Hematopoietic multipotent progenitor cell (in vitro differentiated cells): ENCODE results near the gene DNAAF5. TPM values are rescaled to one million over a fixed set of nuclear protein-coding genes. Genes with fewer than 3 reads are reported as not detected.
"Not testable (repeated sequence)": the region's sequence is repeated elsewhere in the genome, so short reads cannot be mapped to it uniquely, and the experiment has no call there.

Experiments used
- DNase-seq, 3 donors: peaks; one replicate each; pipeline ENCODE4 v3.0.0-alpha.2; 2011 to 2015; ENCODE audit warnings: low read depth in 2 of 3, low spot score in 2 of 3
- total RNA-seq: library from RNA; depleted of rRNA; stranded (reverse); fragments of >200 nt; gene quantifications from one replicate; pipeline ENCODE4 v1.2.3, GENCODE V29; 2012

The DNAAF5 gene
- total RNA-seq, 1 donor = 46.0 TPM

DNA sequence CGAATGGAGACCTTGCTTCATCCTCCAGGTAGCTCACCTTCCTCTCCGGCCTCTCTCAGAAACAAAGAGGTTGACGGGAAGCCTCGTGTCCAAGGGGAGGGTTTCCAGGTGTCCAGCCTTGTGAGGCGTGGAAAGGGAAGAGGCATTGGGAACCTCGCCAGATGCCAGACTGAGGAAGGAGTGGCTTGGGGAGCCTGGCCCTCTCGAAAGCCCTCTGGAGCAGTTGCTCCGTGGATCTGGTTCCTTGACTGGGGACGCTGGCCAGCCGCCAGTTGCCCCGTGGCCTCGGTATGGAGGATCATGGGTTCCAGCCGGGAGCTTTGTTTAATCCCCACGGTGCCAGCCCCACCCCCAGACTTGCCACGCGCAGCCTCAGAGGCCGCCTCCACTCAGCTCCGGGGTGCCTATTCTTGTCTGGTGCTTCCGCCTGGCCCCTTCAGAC is 75.5 kb downstream of the DNAAF5 start:
- DNase-seq = no peak

DNA sequence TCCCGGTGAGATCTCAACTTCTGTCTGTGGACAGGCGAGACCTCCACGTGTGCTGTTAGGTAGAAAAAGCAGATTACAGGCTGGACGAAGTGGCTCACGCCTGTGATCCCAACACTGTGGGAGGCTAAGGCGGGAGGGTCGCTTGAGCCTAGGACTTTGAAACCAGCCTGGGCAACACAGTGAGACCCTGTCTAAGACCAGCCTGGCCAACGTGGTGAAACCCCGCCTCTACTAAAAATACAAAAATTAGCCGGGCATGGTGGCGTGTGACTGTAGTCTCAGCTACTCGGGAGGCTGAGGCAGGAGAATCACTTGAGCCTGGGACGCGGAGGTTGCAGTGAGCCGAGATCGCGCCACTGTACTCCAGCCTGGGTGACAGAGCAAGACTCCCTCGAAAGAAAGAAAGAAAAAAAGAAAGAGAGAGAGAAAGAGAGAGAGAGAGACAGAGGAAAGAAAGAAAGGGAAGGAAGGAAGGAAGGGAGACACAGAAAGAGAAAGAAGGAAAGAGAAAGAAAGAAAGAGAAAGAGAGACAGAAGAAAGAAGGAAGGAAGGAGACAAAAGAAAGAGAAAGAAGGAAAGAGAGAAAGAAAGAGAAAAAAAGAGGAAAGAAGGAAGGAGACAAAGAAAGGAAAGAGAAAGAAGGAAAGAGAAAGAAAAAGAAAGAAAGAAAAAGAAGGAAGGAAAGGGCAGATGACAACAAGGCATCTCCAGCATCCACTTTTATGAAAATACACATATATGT is 76.2 kb downstream of the DNAAF5 start:
- DNase-seq = no peak

DNA sequence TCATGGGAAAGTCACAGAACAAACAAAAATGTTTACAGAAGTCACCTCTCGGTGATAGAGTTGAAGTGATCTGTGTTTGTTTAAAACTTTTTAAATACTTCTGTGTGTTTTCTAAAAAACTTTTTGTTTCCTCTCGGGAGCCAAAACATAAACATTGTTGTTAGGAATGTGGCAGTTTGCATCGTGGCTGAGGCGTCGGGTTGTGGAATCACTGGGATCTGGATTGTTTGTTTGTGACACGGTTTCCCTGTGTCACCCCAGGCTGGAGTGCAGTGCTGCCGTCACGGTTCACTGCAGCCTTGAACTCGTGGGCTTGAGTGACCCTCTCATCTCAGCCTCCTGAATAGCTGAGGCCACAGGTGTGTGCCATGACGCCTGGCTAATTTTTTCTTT is 76.7 kb downstream of the DNAAF5 start:
- no peak for DNase-seq

DNA sequence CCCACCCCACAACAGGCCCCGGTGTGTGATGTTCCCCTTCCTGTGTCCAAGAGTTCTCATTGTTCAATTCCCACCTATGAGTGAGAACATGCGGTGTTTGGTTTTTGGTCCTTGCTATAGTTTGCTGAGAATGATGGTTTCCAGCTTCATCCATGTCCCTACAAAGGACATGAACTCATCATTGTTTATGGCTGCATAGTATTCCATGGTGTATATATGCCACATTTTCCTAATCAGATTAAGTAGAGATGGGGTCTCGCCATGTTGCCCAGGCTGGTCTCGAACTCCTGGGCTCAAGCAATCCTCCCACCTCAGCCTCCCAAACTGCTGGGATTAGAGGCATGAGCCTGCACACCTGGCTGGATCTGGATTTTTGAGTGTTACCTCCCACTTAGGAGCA is 77.3 kb downstream of the DNAAF5 start:
- DNase-seq = not testable (repeated sequence)

DNA sequence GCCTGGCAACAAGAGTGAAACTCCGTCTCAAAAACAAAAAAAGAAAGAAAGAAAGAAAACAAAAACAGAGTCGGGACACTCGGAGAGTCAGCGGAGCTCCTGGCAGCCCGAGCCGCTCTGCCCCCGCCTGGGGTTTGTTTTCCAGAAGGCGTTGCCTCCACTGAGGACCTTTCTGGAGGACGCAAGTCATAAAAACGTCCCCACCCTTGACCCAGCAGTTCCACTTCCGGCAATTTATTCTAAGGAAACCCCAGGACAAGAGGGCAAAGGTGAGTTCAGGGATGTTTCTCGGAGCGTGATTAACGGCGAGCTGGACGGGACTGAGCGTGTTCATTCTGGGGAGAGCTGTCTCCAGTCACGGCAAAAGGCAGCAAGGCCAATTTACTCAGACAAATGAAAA is 78.8 kb downstream of the DNAAF5 start:
- no peak for DNase-seq

DNA sequence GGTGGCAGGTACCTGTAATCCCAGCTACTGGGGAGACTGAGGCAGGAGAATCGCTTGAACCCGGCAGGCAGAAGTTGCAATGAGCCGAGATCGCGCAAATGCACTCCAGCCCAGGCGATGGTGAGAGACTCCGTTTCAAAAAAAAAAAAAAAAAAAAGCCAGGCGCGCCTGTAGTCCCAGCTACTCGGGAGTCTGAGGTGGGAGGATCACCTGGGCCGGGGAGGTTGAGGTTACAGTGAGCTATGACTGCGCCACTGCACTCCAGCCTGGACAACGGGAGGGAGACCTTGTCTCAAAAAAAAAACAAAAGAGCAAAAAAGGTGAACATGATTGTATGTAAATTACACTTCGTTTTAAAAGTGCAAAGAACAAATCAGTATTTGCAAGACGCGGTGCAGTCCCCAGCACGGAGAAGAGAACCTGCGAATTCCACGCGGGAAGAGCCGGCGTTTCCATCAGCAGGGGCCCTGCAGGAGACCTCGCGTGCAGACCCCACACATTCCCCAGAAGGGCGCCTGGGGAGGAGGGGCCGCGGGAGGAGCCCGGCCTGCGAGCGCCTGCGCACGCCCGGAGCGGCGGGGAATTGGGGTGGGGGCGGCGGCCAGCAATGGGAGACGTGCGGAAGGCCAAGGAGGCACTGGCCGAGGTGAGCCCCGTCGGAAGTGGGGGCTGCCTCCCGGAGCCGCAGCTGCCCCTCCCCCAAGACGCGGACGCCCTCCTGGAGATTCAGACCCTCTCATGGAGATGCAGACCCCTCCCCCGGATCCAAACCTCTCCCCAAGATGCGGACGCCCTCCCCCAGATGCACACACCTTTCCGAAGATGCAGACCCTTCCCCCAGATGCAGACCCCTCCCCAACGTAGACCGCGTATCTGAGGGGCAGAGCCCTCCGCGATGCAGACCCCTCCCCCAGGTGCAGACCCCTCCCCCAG is 89.1 kb downstream of the DNAAF5 start:
- no peak for DNase-seq

DNA sequence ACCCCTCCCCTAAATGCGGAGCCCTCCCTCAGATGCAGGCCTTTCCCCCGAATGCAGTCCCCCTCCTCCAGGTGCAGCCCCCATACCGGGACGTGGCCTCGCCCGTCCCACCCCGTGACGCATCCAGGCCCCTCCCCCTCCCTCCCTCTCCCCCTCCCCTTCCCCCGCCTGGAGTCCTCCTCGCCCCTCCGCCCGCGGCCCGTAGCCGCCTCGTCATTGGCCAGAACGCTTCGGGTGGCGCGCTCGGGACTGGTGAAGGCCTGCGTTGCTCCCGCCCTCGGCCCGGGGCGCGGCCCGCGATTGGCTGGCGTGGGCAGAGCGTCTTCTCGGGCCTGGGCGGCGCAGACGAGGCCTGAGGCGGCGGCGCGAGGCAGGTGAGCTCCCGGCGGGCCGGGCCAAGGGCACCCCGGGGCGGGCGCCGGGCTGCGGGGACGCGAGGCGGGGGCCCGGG is 89.8 kb downstream of the DNAAF5 start:
- peak; percentile 87 to 98 (median 97) for DNase-seq

DNA sequence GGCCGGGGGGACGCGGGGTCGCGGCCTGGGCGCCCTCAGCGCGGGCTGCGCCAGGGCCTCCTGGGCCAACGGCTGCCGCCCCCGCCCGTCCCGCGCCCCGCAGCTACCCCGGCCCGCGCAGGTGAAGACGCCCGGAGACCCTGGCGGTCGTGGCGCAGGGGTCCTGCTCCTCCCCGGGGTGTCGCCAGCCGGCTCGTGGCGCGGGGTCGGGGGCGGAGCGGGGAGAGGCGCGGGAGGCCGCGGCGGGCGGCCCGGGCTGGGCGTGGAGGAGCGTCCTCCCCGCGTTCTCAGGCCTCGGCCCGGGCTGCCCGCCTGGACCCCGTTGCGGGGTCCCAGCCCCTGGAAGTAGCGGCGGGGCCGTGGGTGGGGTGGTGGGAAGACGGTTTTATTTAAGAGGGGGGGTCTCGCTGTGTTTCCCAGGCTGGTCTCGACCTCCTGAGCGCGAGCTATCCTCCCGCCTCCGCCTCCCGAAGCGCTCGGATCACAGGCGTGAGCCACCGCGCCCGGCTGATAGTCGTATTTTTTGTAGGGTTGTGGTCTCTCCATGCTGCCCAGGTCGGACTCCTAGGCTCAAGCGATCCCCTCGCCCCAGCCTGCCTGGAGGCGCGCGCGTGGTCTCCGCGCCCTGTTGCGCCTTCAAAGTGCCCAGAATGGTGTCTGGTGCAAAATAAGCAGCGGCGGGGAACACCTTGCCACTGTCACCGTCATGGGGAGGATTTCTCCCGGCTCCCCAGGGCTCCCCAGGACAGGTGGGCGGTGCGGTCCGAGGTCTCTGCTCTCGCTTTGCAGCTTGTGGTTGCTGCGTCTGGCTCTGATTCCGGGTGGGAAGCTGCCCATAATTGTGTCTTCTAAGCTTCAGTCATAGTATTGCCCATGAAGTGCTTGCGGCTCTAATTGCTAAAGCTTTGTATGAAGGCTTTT is 90.5 kb downstream of the DNAAF5 start:
- peak in 2 of 3 donors; percentile 22 to 28 for DNase-seq

DNA sequence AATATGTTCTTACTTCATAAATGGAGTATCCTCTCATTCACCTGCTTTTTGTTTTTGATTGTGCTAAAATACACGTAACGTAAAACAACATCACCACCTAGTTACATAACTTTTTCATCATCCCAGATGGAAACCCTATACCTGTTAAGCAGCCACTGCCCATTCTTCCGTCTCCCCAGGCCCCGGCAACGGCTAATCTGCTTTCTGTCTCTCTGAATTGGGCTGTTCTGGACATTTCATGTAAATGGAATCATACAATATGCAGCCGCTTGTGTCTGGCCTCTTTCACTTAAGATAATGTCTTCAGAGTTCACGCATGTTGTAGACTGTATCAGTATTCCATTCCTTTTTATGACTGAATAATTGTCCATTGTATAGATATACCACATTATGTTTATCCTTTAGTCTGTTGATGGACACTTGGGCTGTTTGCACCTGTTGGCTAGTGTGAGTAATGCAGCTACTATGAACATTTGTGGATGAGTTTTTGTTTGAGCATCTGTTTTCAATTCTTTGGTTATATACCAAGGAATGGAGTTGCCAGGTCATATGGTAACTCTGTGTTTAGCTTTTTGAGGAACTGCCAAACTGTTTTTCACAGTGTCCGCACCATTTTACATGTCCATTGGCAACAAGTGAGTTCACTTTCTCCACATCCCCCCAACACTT is 91.7 kb downstream of the DNAAF5 start:
- DNase-seq = peak in 1 of 3 donors; percentile 64

DNA sequence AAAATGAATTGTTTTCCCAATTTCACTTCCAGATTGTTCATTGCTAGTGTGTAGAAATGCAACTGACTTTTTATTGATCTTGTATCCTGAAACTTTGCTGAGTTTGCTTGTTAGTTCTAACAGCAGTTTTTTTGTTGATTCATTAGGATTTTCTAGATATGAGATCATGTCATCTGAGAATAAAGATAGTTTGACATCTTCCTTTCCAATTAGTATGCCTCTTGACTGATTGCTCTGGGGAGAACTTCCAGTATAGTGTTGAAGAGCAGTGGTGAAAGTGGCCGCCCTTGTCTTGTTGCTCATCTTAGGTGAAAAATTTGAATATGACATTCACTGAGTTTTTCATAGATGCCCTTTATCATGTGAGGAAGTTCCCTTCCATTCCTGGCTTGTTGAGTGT is 93.8 kb downstream of the DNAAF5 start:
- DNase-seq = no peak

DNA sequence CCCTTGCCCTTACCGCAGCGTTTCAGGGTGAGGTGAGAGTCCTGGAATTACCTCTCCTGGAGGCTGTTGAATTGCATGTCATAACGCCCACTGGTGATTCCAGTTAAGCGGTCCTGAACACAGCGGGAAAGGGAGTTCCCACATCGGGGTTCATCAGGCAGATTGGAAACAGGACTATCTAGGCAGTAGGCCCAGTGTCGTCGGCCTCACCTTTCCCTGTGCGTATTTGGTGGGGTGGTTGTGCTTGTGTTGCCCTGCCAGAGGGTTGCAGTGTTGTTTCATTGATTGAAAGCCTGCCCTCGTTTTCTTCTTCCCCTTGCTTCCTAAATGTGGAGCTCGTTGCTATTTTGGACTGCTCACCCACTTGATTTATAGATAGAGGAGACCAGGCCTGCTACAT is 95.2 kb downstream of the DNAAF5 start:
- peak in 2 of 3 donors; percentile 17 to 21 for DNase-seq

DNA sequence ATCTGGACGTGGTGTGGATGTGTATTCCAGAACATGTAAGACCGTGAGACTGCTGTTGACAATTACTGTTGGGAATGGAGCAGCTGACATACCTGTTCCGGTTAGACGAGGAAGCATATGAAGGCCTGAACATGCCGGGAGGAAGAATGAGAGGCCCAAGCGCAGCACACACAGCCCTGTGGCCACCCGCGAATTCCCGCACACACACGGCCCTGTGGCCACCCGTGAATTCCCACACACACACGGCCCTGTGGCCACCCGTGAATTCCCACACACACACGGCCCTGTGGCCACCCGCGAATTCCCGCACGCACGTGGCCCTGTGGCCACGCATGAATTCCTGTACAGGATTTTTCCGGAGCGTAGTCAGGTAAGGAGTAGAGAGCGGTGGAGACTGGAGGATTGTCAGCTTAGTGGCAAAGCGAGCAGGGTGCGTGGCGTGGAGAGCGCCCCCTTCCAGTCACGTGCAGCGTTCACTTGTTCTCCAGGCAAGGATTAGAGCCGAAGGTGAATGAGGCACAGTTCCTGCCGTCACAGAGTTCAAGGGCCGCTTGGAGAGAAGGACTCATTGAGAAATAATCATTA is 96.3 kb downstream of the DNAAF5 start:
- no peak for DNase-seq

DNA sequence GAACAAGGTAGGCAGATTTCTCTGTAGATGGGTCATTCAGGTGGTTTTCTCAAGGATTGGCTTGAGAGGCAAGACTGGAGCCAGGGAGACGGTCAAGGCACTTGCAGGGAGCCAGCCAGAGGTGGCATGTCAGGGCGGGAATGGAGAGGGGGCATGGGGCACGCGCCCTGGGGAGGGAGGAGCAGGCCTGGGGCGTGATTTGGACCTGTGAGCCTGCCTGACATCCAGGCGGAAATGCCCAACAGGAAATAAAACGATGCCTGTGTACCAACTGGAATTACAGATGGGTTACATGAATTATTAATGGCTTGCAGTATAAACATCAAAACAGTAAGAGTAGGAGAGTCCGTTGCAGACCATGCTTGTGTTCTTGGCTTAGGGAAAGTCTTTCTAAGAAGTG is 97.2 kb downstream of the DNAAF5 start:
- DNase-seq = no peak

DNA sequence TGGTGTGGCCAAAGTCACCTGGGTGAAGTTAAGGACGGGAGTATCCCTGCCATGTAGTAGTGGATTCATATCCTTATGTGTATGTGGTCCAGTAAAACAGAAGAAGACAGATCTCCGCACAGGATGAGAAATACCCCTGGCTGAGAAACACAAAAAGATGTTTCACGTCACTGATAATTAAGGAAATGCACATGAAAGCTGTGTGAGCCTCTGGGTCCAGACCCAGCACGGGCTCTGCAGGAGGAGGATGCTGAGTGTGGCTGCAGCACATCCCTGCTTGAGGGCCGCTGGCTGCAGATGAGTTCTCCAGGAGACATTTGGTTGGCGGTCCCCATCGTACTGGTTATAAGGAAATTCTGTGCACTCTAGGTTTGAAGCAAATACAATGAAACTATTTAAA is 97.6 kb downstream of the DNAAF5 start:
- DNase-seq = no peak

DNA sequence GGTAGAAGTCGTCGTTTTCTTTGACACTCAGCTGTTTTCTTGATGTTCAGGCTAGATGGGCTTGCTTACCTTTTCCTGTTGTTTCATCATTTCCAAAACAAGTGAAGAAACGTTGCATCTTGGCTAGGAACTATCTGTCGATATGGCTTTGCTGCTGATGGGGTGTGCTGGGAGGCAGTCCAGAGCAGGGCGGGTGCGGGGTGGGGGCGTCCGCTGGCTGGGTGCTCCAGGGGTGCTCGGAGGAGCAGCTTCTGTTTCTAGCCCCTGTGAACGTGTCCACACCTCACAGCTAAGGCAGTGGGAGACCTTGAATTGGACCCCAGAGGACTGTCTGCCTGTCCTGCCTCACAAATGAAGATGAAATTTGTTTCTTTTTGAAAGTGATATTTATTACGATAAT is 98.2 kb downstream of the DNAAF5 start:
- DNase-seq = no peak

DNA sequence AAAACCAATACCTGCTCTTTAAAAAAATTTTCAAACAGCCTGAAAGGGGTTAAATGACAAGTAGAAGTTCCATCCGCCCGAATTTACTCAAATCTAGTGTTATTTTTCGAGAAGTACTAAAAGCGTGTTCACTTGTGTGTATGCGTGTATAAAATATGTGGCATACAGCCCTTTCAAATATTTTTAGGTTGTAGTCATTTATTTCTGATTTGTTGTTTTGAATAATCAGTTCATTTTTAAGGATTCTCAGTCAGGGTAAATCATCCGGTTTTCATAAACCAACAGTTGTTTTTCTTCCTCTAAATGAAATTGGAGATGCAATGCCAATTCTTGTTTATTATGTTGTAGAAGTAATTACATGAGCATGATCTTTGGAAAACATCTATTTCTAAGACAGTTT is 98.9 kb downstream of the DNAAF5 start:
- no peak for DNase-seq

DNA sequence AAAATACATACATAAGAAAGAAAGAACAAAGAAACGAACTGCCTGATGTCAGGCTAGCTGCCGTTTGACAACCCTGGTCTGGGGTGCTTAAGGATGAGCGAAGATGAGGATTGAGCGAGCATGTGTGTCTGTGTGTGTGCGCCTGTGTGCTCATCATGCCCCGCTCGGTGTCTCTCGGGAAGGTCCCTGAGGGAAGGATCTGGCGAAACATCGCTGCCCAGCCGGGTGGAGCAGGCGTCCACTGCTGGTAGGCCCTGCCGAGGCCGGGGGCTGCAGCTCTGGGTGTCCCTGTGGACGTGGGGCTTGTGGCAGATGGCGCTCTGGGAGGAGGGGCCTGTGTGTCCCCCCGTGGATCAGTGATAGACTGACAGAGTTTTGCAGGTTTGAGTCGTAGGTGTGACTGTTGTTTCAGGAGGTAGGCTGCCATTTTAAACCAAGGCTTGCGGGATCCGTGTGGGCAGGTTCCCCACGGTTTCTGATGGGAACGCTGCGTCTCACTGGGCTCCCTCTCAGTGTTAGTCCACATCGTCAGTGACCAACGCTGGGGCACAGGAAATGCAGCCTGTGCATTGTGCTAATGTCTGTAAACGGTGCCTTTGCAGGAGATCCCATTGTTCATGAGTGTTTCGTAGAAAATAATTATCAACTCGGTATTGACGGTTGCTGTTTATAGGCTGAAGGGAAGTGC is 99.9 kb downstream of the DNAAF5 start:
- DNase-seq = no peak

DNA sequence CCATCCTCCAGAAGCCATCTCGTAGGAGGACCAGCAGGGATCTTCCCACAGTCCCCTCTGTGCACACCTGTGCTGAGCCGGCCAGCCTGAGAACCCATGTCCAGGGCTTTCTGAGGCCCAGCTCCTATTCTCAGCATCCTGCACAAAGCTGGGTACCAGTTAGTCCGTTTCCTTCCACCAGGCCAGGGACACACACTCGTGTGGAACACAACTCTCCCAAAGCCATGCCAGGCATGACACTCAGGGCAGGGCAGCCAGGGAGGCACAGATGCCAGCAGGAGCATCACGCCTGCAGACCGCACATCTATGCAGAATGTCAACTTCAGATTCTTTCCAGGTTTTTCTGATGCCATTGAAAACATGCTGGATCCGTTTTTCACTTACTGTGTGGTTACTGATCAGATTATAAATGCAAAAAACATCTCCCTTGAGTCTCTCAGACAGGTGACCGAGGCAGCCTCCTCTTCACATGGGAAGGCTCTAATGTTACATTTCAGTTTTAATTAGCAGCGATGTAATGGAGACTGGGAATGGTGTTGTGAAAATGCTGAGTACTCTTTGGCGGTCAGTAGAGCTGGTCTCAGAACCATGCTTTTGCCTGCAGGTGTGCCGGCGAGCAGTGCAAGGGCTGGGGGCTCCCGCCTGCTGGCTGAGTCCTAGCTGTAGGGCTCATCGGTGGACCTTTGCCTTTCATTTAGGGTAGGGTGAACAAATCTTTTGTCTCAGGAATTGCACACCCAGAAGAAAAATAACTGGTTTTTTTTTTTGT is 102.5 kb downstream of the DNAAF5 start:
- DNase-seq = no peak
